Gastroesophageal sphincter (tissue), 3 donors: Measurements from ENCODE around the gene AGBL1.

Experiments used
- CTCF ChIP-seq, 4 experiments: fragments of 200-600 bp in 2 of 4; fragments of 450-650 bp in 2 of 4; sonication (generic) in 1 of 4; IDR thresholded peaks; one replicate each; pipeline ENCODE4 v1.5.1; 2017 to 2019; ENCODE audit warnings: antibody characterized with exemption in 4 of 4, mild to moderate bottlenecking in 2 of 4, moderate library complexity in 2 of 4
- POLR2A ChIP-seq, 2 donors: fragments of 450-650 bp; IDR thresholded peaks; one replicate each; pipeline ENCODE4 v1.6.1; 2017; ENCODE audit warnings: antibody characterized with exemption in 2 of 2, mild to moderate bottlenecking in 2 of 2, moderate library complexity in 1 of 2

- TF ChIP-seq CTCF (IDR thresholded peaks at IDR 0.05) (no peak), POLR2A (IDR thresholded peaks at IDR 0.05) (no peak)
These were observed 118.1 kb downstream of the AGBL1 start for GRCh38 chr15:86197770-86198169.
